ENCODE data around the gene MOB3B.

MOB3B gene

DNA sequence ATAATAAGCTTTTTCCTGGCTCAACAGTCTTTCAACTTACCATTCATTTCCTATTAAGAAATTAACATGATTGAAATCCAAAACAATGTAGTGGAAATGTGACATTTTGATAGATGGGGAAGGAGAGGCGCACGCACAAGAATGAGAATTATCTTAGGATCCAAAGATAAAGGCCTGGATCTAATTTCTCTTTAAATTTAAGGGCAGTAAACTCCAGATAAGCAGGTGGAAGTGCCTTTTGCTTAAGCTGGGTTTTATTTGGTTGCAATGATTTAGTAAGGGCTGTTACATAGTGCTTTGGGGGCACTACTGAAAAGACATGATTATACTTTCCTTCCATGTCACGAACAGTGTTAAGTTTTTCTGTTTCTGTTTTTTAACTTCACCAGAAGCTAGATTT is 250.0 kb downstream of the MOB3B start:
- H3K27ac ChIP-seq (ENCODE audit: low read depth, low read length): no peak overlapping the region
- H3K4me3 ChIP-seq (ENCODE audit: low read depth in 1 of 2, low read length in 2 of 2): no peak overlapping the region
- H3K9me3 ChIP-seq (ENCODE audit: low read length): no peaks in the 10 kb centered on the region
- no peak overlapping the region for H3K9ac ChIP-seq (ENCODE audit: low read length)
- H3K27me3 ChIP-seq (ENCODE audit: control insufficient read depth in 1 of 2, insufficient read depth in 2 of 2, low read length in 2 of 2): no peaks in the 10 kb centered on the region
- H3K4me1 ChIP-seq (ENCODE audit: insufficient read depth, low read length): peaks cover 6% of the 10 kb centered on the region
- no peaks in the 10 kb centered on the region for H3K36me3 ChIP-seq (ENCODE audit: insufficient read depth, low read length)

DNA sequence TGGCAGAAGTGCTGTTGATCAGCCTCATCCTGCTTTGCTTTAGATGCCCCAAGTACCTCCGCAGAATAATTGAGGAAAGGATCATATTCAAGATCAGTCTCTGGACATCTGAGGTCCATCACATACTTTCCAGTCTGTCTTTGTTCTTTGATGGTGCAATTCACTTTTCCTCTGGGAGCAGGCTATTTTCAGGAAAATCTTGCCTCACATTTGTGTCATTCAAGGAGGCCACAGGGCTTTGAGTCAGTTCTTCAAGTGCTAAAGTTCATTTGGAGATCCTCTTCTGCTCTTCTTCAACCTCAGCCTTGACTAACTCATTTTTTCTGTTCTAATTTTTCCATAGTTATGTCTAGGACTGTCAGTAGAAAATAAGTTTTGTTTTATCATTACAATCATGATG is 251.2 kb downstream of the MOB3B start:
- Histone ChIP-seq H3K9me3 (ENCODE audit: low read length) (no peaks in the 10 kb centered on the region), H3K27ac (ENCODE audit: low read depth, low read length) (no peak overlapping the region), H3K9ac (ENCODE audit: low read length) (no peak overlapping the region), H3K36me3 (ENCODE audit: insufficient read depth, low read length) (no peaks in the 10 kb centered on the region), H3K4me3 (ENCODE audit: low read depth in 1 of 2, low read length in 2 of 2) (no peak overlapping the region), H3K4me1 (ENCODE audit: insufficient read depth, low read length) (peaks cover 6% of the 10 kb centered on the region), H3K27me3 (ENCODE audit: control insufficient read depth in 1 of 2, insufficient read depth in 2 of 2, low read length in 2 of 2) (no peaks in the 10 kb centered on the region)

- Histone ChIP-seq H3K27ac (ENCODE audit: low read depth, low read length) (no peak overlapping the region), H3K27me3 (ENCODE audit: control insufficient read depth in 1 of 2, insufficient read depth in 2 of 2, low read length in 2 of 2) (no peaks in the 10 kb centered on the region), H3K9me3 (ENCODE audit: low read length) (no peaks in the 10 kb centered on the region), H3K4me1 (ENCODE audit: insufficient read depth, low read length) (peaks cover 6% of the 10 kb centered on the region), H3K9ac (ENCODE audit: low read length) (no peak overlapping the region), H3K36me3 (ENCODE audit: insufficient read depth, low read length) (no peaks in the 10 kb centered on the region), H3K4me3 (ENCODE audit: low read depth in 1 of 2, low read length in 2 of 2) (peak overlapping the region; percentile 6 to 38)
Observed at GRCh38 chr9:27276193-27277030, 253.2 kb downstream of the MOB3B start.

Data from muscle layer of colon (tissue), 2 donors.